ENCODE measurements around the gene STK35.

- TF ChIP-seq NFIC (IDR thresholded peaks at IDR 0.05) (no peak), FOXM1 (IDR thresholded peaks at IDR 0.05; ENCODE audit: borderline replicate concordance, low read depth) (no peak), TAF1 (IDR thresholded peaks at IDR 0.05; ENCODE audit: low read depth) (no peak), MAX (IDR thresholded peaks at IDR 0.05) (no peak), TEAD4 (IDR thresholded peaks at IDR 0.05) (no peak)
- TF ChIP-seq, protein P1, sequence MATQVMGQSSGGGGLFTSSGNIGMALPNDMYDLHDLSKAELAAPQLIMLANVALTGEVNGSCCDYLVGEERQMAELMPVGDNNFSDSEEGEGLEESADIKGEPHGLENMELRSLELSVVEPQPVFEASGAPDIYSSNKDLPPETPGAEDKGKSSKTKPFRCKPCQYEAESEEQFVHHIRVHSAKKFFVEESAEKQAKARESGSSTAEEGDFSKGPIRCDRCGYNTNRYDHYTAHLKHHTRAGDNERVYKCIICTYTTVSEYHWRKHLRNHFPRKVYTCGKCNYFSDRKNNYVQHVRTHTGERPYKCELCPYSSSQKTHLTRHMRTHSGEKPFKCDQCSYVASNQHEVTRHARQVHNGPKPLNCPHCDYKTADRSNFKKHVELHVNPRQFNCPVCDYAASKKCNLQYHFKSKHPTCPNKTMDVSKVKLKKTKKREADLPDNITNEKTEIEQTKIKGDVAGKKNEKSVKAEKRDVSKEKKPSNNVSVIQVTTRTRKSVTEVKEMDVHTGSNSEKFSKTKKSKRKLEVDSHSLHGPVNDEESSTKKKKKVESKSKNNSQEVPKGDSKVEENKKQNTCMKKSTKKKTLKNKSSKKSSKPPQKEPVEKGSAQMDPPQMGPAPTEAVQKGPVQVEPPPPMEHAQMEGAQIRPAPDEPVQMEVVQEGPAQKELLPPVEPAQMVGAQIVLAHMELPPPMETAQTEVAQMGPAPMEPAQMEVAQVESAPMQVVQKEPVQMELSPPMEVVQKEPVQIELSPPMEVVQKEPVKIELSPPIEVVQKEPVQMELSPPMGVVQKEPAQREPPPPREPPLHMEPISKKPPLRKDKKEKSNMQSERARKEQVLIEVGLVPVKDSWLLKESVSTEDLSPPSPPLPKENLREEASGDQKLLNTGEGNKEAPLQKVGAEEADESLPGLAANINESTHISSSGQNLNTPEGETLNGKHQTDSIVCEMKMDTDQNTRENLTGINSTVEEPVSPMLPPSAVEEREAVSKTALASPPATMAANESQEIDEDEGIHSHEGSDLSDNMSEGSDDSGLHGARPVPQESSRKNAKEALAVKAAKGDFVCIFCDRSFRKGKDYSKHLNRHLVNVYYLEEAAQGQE (IDR thresholded peaks at IDR 0.05; ENCODE audit: low read depth) = no peak
Observed at GRCh38 chr20:2174067-2174466, 72.4 kb downstream of the STK35 start.

All from Ishikawa (cell line).